22Rv1 (cell line): ENCODE measurements around the gene DOCK3.
A peak's percentile ranks its signal among the peaks of the same experiment; 100 is the strongest.
"Not testable (repeated sequence)": the region's sequence is repeated elsewhere in the genome, so short reads cannot be mapped to it uniquely, and the experiment has no call there.

Experiments
- H3K27ac ChIP-seq: fragments of 450-650 bp; 2 replicates; pipeline ENCODE4 v1.5.1; 2017
- CTCF ChIP-seq: fragments of 450-650 bp; IDR thresholded peaks from 2 replicates; pipeline ENCODE4 v1.5.1; 2017; ENCODE audit warnings: mild to moderate bottlenecking
- ZFX ChIP-seq: fragments of 450-650 bp; IDR thresholded peaks from 2 replicates; pipeline ENCODE4 v1.6.1; 2017; ENCODE audit warnings: antibody characterized with exemption, borderline replicate concordance

Gene DOCK3

GRCh38 chr3:50662408-50662807 lies 12.3 kb upstream of the DOCK3 start:
- no peak overlapping the region for H3K27ac ChIP-seq
- no peak for TF ChIP-seq CTCF
- no peak for TF ChIP-seq ZFX

- TF ChIP-seq ZFX (no peak), CTCF (no peak)
- no peak overlapping the region for H3K27ac ChIP-seq
These were observed 9.5 kb upstream of the DOCK3 start for GRCh38 chr3:50665081-50665840.

- H3K27ac ChIP-seq: not testable (repeated sequence)
These were observed 8.9 kb upstream of the DOCK3 start for GRCh38 chr3:50665841-50666115.

GRCh38 chr3:50666837-50667236 lies 7.9 kb upstream of the DOCK3 start:
- no peak overlapping the region for H3K27ac ChIP-seq
- TF ChIP-seq ZFX (no peak), CTCF (no peak)

GRCh38 chr3:50671331-50671730 lies 3.4 kb upstream of the DOCK3 start:
- H3K27ac ChIP-seq: peak overlapping the region; percentile 75
- TF ChIP-seq ZFX: no peak
- TF ChIP-seq CTCF: no peak

DNA sequence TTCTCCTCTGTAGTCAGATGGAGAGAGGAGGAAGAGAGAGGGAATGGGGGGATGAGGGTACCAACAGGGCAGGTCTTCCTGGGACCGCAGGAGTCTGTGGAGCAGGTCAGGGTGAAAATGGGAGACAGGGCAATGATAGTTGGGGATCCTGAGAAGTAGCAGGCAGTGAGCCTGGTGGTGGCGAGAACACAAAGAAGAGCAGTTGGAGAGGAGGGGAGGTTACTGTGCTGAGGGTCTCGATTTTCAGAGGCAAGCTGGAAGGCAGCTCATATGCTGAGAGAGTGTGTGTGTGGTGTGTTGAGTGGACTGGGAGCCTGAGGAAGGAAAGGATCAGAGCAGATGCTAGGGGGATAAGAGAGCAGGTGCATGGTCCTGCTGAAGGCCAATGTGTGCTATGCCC lies 2.1 kb upstream of the DOCK3 start:
- H3K27ac ChIP-seq: no peak overlapping the region
- TF ChIP-seq ZFX (no peak), CTCF (no peak)

GRCh38 chr3:50673931-50674330 lies 796 bp upstream of the DOCK3 start:
- no peak overlapping the region for H3K27ac ChIP-seq
- TF ChIP-seq ZFX (no peak), CTCF (no peak)

DNA sequence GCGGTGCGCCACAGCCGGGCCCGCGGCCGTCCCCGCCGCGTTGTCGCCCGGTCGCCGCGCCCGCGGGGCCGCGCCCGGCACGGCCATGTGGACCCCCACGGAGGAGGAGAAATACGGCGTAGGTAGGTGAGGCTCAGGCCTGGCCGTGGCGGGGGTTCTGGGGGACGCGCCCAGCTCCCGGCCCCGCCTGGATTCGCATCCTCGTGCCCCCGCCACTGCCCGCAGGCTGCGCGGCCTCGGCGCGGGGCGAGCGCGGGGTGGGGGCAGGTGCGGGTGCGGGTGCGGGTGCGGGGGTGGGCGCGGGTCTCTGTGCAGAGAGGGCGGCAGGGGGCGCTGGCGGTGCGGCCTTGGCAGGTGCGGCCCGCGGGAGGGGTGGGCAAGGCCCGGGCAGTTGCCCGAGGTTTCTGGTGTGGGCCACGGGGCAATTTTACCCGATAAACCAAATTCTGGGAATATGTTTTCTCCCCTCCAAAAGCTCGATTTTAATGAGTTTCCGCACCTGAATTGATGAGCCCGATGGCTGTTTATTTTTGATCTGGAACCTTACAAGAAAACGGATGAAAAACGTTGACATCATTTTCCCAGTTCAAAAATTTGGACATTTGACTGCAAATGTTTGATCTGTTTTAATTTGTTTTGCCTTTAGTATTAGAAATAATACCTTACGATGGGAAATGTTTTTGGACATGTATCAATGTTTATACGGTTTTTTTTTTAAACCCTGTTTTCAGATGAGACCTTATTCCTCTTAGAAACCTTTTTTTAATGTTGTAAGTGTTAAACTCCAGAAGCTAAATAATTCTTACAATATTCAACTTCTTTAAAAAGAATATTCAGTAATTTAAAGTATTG lies 678 bp downstream of the DOCK3 start:
- peak overlapping the region; percentile 84 for H3K27ac ChIP-seq
- TF ChIP-seq ZFX: no peak
- TF ChIP-seq CTCF: peak; percentile 97
